Natural killer cell treated with Interleukin-12 subunit alpha and Interleukin-12 subunit beta and Interleukin-15 and Interleukin-18, amount 100 ng/mL, for 72 hours (primary cell): ENCODE data around the gene ZNF407. TPM values are rescaled to one million over a fixed set of nuclear protein-coding genes. Genes with fewer than 3 reads are reported as not detected.

ENCODE experiments used
- ATAC-seq, 2 donors: fragments of 150-1000 bp; cut with Tn5 transposase in 1 of 2; sonication (Bioruptor Pico), chemical (Tn5 transposase) in 1 of 2; 2 replicates each; pipeline ENCODE4 v1.10.0; 2021
- DNase-seq: peaks from one replicate; pipeline ENCODE4 v3.0.0; 2022; ENCODE audit warnings: low spot score
- H3K27ac Mint-ChIP-seq, 2 donors: 1 replicate in 1 of 2; 2 replicates in 1 of 2; pipeline ENCODE4 v1.8.0; 2022; ENCODE audit warnings: mixed read lengths in 2 of 2, mild to moderate bottlenecking in 1 of 2, moderate library complexity in 1 of 2
- H3K27me3 Mint-ChIP-seq, 2 donors: 1 replicate in 1 of 2; 2 replicates in 1 of 2; pipeline ENCODE4 v1.8.0; 2022; ENCODE audit warnings: mixed read lengths in 2 of 2
- H3K36me3 Mint-ChIP-seq: one replicate; pipeline ENCODE4 v1.8.0; 2022; ENCODE audit warnings: mixed read lengths
- H3K4me1 Mint-ChIP-seq, 2 donors: 1 replicate in 1 of 2; 2 replicates in 1 of 2; pipeline ENCODE4 v1.8.0; 2022; ENCODE audit warnings: low read depth in 2 of 2, mixed read lengths in 2 of 2, mild to moderate bottlenecking in 1 of 2
- H3K4me3 Mint-ChIP-seq: one replicate; pipeline ENCODE4 v1.8.0; 2022; ENCODE audit warnings: mixed read lengths
- H3K9me3 Mint-ChIP-seq: 2 replicates; pipeline ENCODE4 v1.8.0; 2022; ENCODE audit warnings: mixed read lengths
- total RNA-seq, 2 donors: library from RNA; stranded (reverse); gene quantifications; one replicate each; pipeline ENCODE4 v1.2.3, GENCODE V29; 2022

Gene ZNF407
- total RNA-seq, 2 donors from 2014 or later, result 21.9 to 44.6 TPM

DNA sequence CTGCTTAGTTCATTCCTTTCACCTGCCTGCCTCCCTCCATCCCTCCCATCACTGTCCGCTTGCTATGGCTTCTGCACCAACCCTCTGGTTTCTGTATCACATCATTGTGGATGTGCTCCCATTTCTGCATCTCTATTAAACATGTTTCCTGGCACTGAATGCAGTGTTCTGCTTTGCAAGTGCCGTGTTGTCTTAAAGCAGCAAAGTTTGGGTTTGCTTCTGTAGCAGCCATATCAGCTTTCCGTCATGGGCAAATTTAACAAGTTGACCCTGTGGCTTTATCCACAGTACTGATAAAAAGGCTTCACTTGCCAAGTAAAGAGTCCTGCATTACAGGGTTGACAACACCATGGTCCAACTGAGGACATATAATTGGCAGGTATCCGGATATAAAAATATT lies 445.8 kb downstream of the ZNF407 start:
- no peaks in the 10 kb centered on the region for H3K27me3 Mint-ChIP-seq
- no peak for DNase-seq
- no peak overlapping the region for H3K27ac Mint-ChIP-seq
- H3K36me3 Mint-ChIP-seq, result no peaks in the 10 kb centered on the region
- H3K4me1 Mint-ChIP-seq, result peaks cover 3 to 4% of the 10 kb centered on the region in 2 donors
- no peak overlapping the region for H3K4me3 Mint-ChIP-seq
- no peak for ATAC-seq
- H3K9me3 Mint-ChIP-seq, result no peaks in the 10 kb centered on the region

DNA sequence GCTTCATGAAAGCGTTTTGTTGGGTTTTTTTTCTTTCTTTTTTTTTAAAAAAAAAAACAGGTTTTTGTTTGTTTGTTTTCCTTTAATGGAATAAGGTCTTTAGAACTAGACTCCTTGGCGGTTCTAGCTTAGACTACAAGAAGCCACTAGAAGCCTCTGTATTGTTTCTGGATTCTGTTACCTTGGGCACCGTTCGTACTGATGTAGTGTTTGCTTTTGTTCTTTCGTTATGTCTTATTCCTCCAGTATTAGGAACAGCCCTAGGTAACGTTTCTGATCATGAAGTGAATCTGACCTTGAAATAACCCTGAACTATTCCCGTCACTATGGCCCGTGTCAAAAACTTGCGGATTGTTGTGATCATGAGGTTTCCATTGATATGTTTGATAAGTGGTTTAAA lies 446.6 kb downstream of the ZNF407 start:
- DNase-seq, result no peak
- peaks cover 3 to 4% of the 10 kb centered on the region in 2 donors for H3K4me1 Mint-ChIP-seq
- ATAC-seq, result no peak
- H3K4me3 Mint-ChIP-seq, result no peak overlapping the region
- H3K27ac Mint-ChIP-seq, result no peak overlapping the region
- no peaks in the 10 kb centered on the region for H3K36me3 Mint-ChIP-seq
- no peaks in the 10 kb centered on the region for H3K27me3 Mint-ChIP-seq
- no peaks in the 10 kb centered on the region for H3K9me3 Mint-ChIP-seq

DNA sequence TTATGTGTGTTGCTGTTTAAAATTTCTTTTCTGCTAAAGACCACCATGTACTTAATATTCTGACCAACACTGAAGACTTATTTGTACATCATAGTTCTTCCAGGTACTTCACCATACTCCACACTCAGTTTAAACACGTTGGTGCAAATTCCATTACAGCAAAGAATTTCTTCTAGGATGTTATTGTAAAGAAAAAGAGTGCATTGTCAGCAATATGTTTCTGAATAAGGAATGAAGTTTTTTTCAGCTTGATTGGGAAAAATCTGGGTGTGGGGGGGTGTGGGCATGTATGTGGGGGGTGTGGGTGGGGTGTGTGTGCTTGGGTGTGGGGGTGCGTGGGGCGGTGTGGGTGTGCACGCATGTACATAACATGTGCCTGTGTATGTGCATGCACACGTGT lies 447.1 kb downstream of the ZNF407 start:
- DNase-seq (no peak), ATAC-seq (no peak)
- Mint-ChIP-seq H3K9me3 (no peaks in the 10 kb centered on the region), H3K4me1 (peaks cover 3 to 4% of the 10 kb centered on the region in 2 donors), H3K4me3 (no peak overlapping the region), H3K36me3 (no peaks in the 10 kb centered on the region), H3K27me3 (no peaks in the 10 kb centered on the region), H3K27ac (no peak overlapping the region)

DNA sequence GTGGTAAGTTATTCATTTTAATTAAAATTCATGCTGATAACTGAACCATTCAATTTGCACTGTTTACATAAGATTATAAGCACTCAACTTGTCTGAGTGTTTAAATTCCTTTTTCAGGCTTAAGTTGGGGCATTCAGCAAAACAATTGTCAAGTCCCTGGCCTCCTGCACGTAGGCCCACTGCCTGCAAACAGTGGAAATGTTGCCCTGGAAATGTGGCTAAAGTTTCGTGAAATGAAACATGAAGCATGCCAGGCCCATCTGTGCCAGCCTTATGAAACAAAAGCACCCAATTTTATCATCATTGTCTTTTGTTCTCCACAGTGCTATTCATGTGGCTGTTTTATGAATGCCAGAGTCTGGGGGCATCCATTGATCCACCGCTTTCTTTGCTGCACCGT lies 447.6 kb downstream of the ZNF407 start:
- H3K36me3 Mint-ChIP-seq, result no peaks in the 10 kb centered on the region
- H3K27me3 Mint-ChIP-seq, result no peaks in the 10 kb centered on the region
- peaks cover 3 to 4% of the 10 kb centered on the region in 2 donors for H3K4me1 Mint-ChIP-seq
- ATAC-seq, result no peak
- no peaks in the 10 kb centered on the region for H3K9me3 Mint-ChIP-seq
- no peak overlapping the region for H3K4me3 Mint-ChIP-seq
- no peak for DNase-seq
- no peak overlapping the region for H3K27ac Mint-ChIP-seq

DNA sequence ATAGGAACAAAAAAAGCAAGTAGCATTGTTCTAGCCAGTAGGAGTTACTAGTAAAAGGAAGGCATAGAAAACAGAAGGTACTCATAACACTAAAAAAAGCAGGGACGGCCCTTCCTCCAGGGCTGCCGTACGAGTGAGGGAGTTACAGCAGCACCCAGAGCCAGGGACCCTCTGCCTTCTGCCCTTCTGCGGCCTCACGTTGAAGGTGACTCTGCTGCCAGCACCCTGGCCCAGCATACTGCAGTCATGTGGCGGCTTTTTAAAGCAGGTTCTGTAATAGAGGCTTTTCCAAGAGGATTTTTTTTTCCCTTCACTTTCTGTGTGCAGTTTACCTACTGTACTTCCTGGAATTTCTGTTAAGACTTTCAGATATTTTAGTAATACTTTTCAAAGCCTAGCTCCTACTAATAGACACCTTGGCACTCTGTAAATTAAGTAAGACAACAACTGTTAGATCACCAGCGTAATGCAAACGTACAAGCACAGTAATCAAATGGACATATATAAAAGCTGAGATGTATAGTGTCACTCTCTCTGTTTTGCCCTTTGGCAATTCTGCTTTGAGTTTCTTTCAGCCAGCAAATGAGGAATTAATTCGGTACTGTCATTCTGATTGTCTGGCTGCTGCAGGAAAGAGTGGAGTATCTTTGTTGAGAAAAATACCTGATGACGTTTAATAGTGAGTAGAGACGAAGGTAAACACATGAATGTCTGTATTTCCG lies 449.7 kb downstream of the ZNF407 start:
- Mint-ChIP-seq H3K36me3 (no peaks in the 10 kb centered on the region), H3K9me3 (no peaks in the 10 kb centered on the region), H3K27ac (no peak overlapping the region), H3K27me3 (no peaks in the 10 kb centered on the region), H3K4me3 (no peak overlapping the region), H3K4me1 (no peaks in the 10 kb centered on the region)
- DNase-seq (no peak), ATAC-seq (no peak)

DNA sequence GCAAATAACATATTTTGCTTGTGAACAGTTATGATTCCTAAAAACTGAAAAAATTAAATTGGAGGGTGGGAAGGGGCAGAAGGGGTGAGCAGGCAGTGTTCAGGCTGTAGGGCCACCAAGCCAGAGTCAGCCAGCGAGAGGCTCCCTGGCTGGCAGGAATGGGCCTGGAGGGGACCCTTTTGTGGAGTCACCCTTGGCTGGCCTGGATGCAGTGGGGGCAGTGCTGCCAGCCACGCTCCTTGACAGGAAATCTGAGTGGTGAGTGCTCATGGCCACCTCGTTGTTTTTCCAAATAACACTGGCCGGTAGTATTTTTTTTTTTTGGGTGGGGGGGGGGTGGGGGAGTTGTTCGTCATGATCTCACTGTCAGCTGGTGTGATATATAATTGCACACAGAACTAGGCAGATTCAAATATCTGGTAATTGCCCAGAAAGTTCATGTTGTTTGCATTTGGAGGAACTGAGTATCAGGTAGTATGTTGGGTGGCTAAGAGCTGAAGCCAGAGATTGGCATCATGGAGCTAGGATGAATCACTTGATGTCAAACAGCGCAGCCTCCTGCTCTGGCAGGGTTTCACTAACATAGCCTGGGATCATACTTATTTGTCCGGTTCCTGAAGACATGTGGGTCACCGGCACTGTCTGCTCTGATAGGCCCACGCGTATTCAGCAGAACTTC lies 451.2 kb downstream of the ZNF407 start:
- Mint-ChIP-seq H3K9me3 (no peaks in the 10 kb centered on the region), H3K36me3 (no peaks in the 10 kb centered on the region), H3K27me3 (no peaks in the 10 kb centered on the region), H3K4me1 (no peaks in the 10 kb centered on the region), H3K27ac (no peak overlapping the region), H3K4me3 (no peak overlapping the region)
- no peak for ATAC-seq
- no peak for DNase-seq

DNA sequence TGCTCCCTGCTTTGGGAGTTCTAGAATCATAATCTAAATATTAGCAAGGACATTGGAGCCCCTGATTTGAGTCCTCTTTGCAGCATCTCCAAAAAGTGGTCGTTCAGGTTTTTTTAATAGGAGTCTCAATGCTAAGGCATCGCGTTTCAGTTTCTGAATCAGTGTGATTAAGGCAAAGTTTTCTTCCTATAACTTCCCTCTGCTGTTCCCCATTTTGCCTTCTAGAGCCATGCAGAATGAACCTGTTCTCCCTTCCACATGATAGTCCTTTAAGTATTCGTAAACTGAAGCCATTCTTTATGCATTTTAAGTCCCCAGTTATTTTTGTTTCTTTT lies 451.8 kb downstream of the ZNF407 start:
- no peaks in the 10 kb centered on the region for H3K4me1 Mint-ChIP-seq
- no peaks in the 10 kb centered on the region for H3K9me3 Mint-ChIP-seq
- H3K27me3 Mint-ChIP-seq, result no peaks in the 10 kb centered on the region
- ATAC-seq, result no peak
- no peaks in the 10 kb centered on the region for H3K36me3 Mint-ChIP-seq
- no peak overlapping the region for H3K4me3 Mint-ChIP-seq
- DNase-seq, result no peak
- no peak overlapping the region for H3K27ac Mint-ChIP-seq

DNA sequence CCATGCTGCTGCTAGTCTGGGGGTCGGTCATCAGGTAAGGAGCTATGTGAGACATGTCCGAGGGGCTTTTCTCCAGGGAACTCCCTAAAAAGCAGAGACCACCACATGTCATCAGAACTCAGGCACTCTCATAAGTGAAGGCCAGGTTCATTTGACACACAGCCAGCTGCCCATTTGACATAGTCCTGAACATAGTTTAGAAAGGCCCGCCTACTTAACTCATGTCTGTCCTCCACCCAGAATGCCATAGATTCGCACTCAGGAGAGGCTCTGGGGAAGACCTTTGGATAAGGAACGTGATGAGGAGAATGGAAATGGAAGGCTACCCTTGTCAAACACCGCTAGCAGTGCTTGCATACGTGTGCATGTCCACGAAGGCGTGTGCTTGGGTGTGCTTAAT lies 454.1 kb downstream of the ZNF407 start:
- no peak for ATAC-seq
- Mint-ChIP-seq H3K27ac (no peak overlapping the region), H3K9me3 (no peaks in the 10 kb centered on the region), H3K4me1 (no peaks in the 10 kb centered on the region), H3K27me3 (no peaks in the 10 kb centered on the region), H3K4me3 (no peak overlapping the region), H3K36me3 (no peaks in the 10 kb centered on the region)
- DNase-seq, result no peak

DNA sequence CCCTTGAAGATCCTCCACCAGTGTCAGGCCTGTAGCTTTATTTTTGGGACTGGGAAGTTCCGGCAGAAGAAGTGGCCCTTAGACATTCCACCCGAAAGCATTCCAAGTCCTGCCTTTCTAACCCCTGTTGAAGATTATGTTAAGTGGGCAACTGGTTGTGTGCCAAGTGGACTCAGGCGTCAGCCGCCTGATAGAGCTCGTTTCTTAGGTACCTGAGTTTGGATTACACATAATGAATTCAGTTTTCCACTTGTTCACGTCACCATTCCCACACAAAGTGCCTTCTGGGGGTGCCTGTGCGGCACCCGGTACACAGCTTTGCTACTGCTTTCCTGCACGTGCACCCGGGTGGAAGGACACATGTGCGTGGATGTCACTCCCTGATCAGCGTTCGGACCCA lies 454.8 kb downstream of the ZNF407 start:
- Mint-ChIP-seq H3K27me3 (no peaks in the 10 kb centered on the region), H3K36me3 (no peaks in the 10 kb centered on the region), H3K9me3 (no peaks in the 10 kb centered on the region), H3K4me3 (no peak overlapping the region), H3K4me1 (no peaks in the 10 kb centered on the region), H3K27ac (no peak overlapping the region)
- ATAC-seq (no peak), DNase-seq (no peak)

DNA sequence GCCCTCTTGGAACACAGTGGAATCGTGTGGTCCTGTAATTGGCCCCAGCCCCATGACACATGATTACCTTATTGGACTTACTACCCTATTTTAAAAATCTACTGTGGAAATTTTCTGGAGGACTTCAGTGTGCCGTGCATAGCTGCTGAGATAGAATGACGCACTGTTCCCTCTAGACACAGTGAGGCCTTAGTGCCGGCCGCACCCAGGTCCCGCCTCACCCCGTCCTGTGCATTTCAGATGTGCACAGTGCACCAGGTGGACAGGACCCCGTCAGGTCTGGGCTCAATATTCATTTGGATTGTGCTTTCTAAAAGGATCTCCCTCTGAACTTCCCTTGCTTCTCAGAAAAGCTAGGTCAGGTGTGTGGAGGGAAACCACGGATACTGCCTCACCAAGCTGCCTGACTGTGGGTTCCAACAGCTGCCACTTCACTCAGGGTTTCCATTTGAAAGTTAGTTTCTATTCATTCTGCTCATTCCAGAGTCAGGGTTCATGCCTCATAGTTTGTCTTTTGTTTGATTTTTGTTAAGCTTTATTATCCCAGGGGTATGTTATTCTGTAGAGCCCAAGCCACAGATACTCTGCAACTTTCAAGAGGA lies 455.5 kb downstream of the ZNF407 start:
- DNase-seq (no peak), ATAC-seq (no peak)
- Mint-ChIP-seq H3K9me3 (no peaks in the 10 kb centered on the region), H3K4me3 (no peak overlapping the region), H3K27ac (no peak overlapping the region), H3K4me1 (no peaks in the 10 kb centered on the region), H3K36me3 (no peaks in the 10 kb centered on the region), H3K27me3 (no peaks in the 10 kb centered on the region)

DNA sequence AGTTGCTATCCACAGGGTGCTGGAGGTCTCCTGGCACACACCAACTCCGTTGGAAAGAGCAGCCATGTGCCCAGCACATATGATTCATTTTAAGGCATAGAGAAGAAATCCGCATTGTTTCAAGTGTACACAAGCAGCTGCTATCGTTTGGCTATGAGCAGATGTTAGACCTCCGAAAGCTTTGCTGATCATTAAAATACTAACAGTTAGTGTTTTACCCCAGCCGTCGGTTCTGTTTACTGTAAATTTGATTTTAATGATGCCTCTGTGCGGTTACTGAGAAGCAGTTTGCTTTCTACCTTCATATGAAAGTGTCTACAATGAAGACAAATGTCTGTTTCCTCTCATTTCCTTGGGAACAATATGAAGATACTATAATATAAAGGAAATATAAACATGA lies 456.4 kb downstream of the ZNF407 start:
- H3K27ac Mint-ChIP-seq, result no peak overlapping the region
- no peak overlapping the region for H3K4me3 Mint-ChIP-seq
- ATAC-seq, result no peak
- DNase-seq, result no peak
- H3K36me3 Mint-ChIP-seq, result no peaks in the 10 kb centered on the region
- H3K9me3 Mint-ChIP-seq, result no peaks in the 10 kb centered on the region
- no peaks in the 10 kb centered on the region for H3K4me1 Mint-ChIP-seq
- H3K27me3 Mint-ChIP-seq, result no peaks in the 10 kb centered on the region

DNA sequence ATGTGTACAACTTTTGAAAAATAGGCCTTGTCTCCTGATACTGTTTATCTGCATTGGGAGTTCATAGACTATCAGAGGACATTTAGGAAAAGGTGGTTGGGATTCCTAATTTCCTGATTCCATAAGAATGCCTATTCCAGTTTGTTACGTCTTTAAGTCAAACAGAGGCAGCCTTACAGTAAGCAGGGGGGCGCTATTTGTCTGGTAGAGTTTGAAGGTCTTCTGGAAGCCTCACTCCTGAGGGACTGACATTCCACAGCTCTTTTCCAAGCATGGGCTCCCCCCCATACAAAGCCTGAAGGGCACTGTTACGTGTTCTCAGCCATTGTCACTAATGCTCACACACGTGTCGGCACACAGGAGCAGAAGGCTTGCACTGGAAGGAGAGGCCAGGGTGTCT lies 456.9 kb downstream of the ZNF407 start:
- Mint-ChIP-seq H3K27me3 (no peaks in the 10 kb centered on the region), H3K9me3 (no peaks in the 10 kb centered on the region), H3K4me3 (no peak overlapping the region), H3K27ac (no peak overlapping the region), H3K4me1 (no peaks in the 10 kb centered on the region), H3K36me3 (no peaks in the 10 kb centered on the region)
- ATAC-seq (no peak), DNase-seq (no peak)

DNA sequence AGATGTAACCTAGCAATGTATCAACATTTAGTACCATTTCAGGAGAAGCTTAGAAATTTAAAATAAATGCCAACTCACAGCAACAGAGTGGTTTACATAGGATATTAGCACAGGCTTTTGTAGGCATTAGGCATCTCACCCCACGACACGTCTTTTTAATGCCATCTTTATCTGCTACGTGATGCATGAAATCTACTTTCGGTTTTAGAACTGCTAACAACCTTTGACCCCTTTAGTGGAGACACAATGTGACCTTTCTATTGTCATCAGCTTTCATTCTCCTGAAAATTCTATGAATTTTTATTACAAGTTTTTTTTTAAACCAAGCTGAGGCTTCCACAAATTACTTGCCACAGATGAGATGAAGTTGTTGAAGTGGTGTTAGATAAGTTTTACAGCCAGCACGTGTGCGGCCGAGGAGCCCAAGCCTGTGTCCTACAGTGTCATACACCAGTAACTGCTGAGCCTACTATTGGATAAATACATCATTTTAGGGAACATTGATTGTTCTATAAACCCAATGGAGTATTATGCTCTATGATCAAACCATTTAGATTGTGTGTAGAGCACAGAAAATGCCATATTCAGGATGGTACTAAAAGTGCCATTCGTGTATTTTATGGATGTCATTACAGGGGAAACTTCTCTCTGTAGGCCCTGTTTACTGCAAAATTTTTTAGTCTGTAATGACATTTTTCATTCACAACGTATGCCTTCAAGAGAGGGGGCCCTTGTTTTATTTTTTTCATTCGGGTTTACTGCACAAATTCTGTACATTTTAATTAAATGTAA lies 459.7 kb downstream of the ZNF407 start:
- H3K27me3 Mint-ChIP-seq, result no peaks in the 10 kb centered on the region
- H3K27ac Mint-ChIP-seq, result no peak overlapping the region
- H3K4me3 Mint-ChIP-seq, result no peak overlapping the region
- no peaks in the 10 kb centered on the region for H3K36me3 Mint-ChIP-seq
- DNase-seq, result no peak
- no peak for ATAC-seq
- H3K4me1 Mint-ChIP-seq, result no peaks in the 10 kb centered on the region
- H3K9me3 Mint-ChIP-seq, result no peaks in the 10 kb centered on the region

DNA sequence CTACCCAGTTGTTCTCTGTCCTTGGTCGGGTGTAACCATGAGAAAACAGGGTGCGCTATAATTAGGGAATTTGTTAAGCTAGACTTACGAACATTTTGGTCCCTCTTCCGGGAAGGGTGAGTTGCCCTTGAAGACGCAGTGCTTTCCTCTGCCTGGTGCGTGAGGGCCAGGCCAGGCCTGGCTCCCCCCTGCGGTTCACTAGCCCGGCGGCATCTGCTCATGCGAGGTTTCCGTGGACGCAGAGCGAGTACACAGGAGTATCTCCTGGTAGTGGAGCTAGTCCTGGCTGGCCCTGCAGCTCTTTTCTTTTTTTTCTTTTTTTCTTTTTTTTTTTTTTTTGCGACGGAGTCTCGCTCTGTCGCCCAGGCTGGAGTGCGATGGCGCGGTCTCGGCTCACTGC lies 462.5 kb downstream of the ZNF407 start:
- Mint-ChIP-seq H3K36me3 (no peaks in the 10 kb centered on the region), H3K27me3 (no peaks in the 10 kb centered on the region), H3K4me1 (no peaks in the 10 kb centered on the region), H3K27ac (no peak overlapping the region), H3K9me3 (no peaks in the 10 kb centered on the region), H3K4me3 (no peak overlapping the region)
- no peak for ATAC-seq
- no peak for DNase-seq
